Kidney epithelial cell (primary cell): ENCODE measurements around the gene PGA3. TPM values are rescaled to one million over a fixed set of nuclear protein-coding genes. Genes with fewer than 3 reads are reported as not detected.
A peak's percentile ranks its signal among the peaks of the same experiment; 100 is the strongest.

ENCODE experiments used
- DNase-seq: peaks from one replicate; pipeline ENCODE4 v3.0.0-alpha.2; 2010; ENCODE audit warnings: low read depth
- H3K27me3 ChIP-seq: 2 replicates; pipeline ENCODE4 v1.6.0; 2011; ENCODE audit warnings: low read length; ENCODE audit not compliant: control insufficient read depth, insufficient read depth
- H3K36me3 ChIP-seq: 2 replicates; pipeline ENCODE4 v1.5.1; 2011; ENCODE audit warnings: low read length; ENCODE audit not compliant: control insufficient read depth, insufficient read depth
- H3K4me3 ChIP-seq: 2 replicates; pipeline ENCODE4 v1.5.1; 2011; ENCODE audit warnings: low read depth, mild to moderate bottlenecking, control low read depth, low read length
- CTCF ChIP-seq: IDR thresholded peaks from 2 replicates; pipeline ENCODE4 v1.5.1; 2011; ENCODE audit warnings: mild to moderate bottlenecking, moderate library complexity, low read length, control low read depth, inconsistent platforms; ENCODE audit not compliant: insufficient read depth, poor library complexity, severe bottlenecking
- total RNA-seq: library from RNA; depleted of rRNA; stranded (reverse); fragments of >200 nt; gene quantifications from 2 replicates; pipeline ENCODE4 v1.2.3, GENCODE V29; 2015

The PGA3 gene
- total RNA-seq, 1 donor from 2014 or later, result not detected

GRCh38 chr11:61187505-61188130, 15.7 kb upstream of the PGA3 start:
- H3K4me3 ChIP-seq, result no peak overlapping the region
- H3K36me3 ChIP-seq, result no peaks in the 10 kb centered on the region
- TF ChIP-seq CTCF, result peak; percentile 89
- peak; percentile 26 for DNase-seq
- no peaks in the 10 kb centered on the region for H3K27me3 ChIP-seq

GRCh38 chr11:61189933-61190332, 13.4 kb upstream of the PGA3 start:
- Histone ChIP-seq H3K4me3 (no peak overlapping the region), H3K36me3 (no peaks in the 10 kb centered on the region), H3K27me3 (no peaks in the 10 kb centered on the region)
- DNase-seq, result no peak
- TF ChIP-seq CTCF, result no peak

DNA sequence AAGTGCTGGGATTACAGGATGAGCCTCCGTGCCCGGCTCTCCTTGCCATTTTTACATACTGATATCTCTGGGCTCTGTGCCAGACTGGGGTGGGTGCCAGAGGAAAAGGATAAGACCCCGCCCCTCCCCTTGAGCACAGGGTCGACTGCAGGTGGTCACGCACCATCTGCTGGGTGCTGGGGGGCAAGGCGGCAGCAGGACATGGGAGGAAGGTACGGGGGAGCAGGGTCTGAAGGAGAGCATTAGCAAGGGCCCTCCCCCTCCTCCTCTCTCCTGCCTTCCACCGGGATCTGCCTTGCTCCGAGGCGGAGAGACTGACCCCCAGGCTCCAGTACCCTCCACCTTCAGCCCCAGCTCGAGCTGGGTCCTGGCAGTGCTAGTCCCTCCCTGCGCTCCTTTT, 9.7 kb upstream of the PGA3 start:
- Histone ChIP-seq H3K36me3 (no peaks in the 10 kb centered on the region), H3K27me3 (no peaks in the 10 kb centered on the region), H3K4me3 (no peak overlapping the region)
- DNase-seq, result no peak
- no peak for TF ChIP-seq CTCF

GRCh38 chr11:61194169-61194671, 9.1 kb upstream of the PGA3 start:
- Histone ChIP-seq H3K4me3 (no peak overlapping the region), H3K36me3 (no peaks in the 10 kb centered on the region), H3K27me3 (no peaks in the 10 kb centered on the region)
- DNase-seq, result no peak
- TF ChIP-seq CTCF, result no peak

- no peak for TF ChIP-seq CTCF
- DNase-seq, result peak; percentile 12
- Histone ChIP-seq H3K4me3 (no peak overlapping the region), H3K27me3 (no peaks in the 10 kb centered on the region), H3K36me3 (no peaks in the 10 kb centered on the region)
These were observed 8.2 kb upstream of the PGA3 start for GRCh38 chr11:61194981-61195695.
